Measurements from ENCODE around the gene FGD4.
"Not testable (repeated sequence)": the region's sequence is repeated elsewhere in the genome, so short reads cannot be mapped to it uniquely, and the experiment has no call there.

Gene FGD4

GRCh38 chr12:32502693-32503502 lies 103.5 kb downstream of the FGD4 start:
- DNase-seq (ENCODE audit: low spot score) = no peak
- TF ChIP-seq CTCF (IDR thresholded peaks at IDR 0.05; ENCODE audit: extremely low read depth, missing control alignments) = no peak

- no peak for TF ChIP-seq CTCF (IDR thresholded peaks at IDR 0.05; ENCODE audit: extremely low read depth, missing control alignments)
- no peak for DNase-seq (ENCODE audit: low spot score)
Measured at GRCh38 chr12:32503730-32504129, 104.4 kb downstream of the FGD4 start.

- no peak for TF ChIP-seq CTCF (IDR thresholded peaks at IDR 0.05; ENCODE audit: extremely low read depth, missing control alignments)
- no peak for DNase-seq (ENCODE audit: low spot score)
Measured at GRCh38 chr12:32504591-32504990, 105.2 kb downstream of the FGD4 start.

- no peak for TF ChIP-seq CTCF (IDR thresholded peaks at IDR 0.05; ENCODE audit: extremely low read depth, missing control alignments)
- no peak for DNase-seq (ENCODE audit: low spot score)
Measured at GRCh38 chr12:32505067-32505945, 105.9 kb downstream of the FGD4 start.

- not testable (repeated sequence) for DNase-seq (ENCODE audit: low spot score)
Measured at GRCh38 chr12:32507096-32507941, 108.0 kb downstream of the FGD4 start.

GRCh38 chr12:32507942-32508320 lies 108.6 kb downstream of the FGD4 start:
- TF ChIP-seq CTCF (IDR thresholded peaks at IDR 0.05; ENCODE audit: extremely low read depth, missing control alignments) = no peak
- no peak for DNase-seq (ENCODE audit: low spot score)

GRCh38 chr12:32508626-32509025 lies 109.3 kb downstream of the FGD4 start:
- DNase-seq (ENCODE audit: low spot score) = no peak
- TF ChIP-seq CTCF (IDR thresholded peaks at IDR 0.05; ENCODE audit: extremely low read depth, missing control alignments) = no peak

All from GM20000 (cell line).